H1 (cell line): ENCODE results near the gene STAMBPL1. TPM values are rescaled to one million over a fixed set of nuclear protein-coding genes. Genes with fewer than 3 reads are reported as not detected.
A peak's percentile ranks its signal among the peaks of the same experiment; 100 is the strongest.

ENCODE experiments used
- ATF3 ChIP-seq: IDR thresholded peaks from 2 replicates; pipeline ENCODE4 v1.6.1; 2011; ENCODE audit warnings: low read depth, mild to moderate bottlenecking, low read length; ENCODE audit not compliant: insufficient read depth
- BRCA1 ChIP-seq: IDR thresholded peaks from 2 replicates; pipeline ENCODE4 v1.6.1; 2012; ENCODE audit warnings: low read depth, low read length, improper control_type of control experiment
- CREB1 ChIP-seq: IDR thresholded peaks from 2 replicates; pipeline ENCODE4 v1.6.1; 2012; ENCODE audit warnings: inconsistent platforms
- E2F6 ChIP-seq: IDR thresholded peaks from 2 replicates; pipeline ENCODE4 v1.6.1; 2012; ENCODE audit warnings: inconsistent platforms
- EZH2 ChIP-seq: fragments of 200-600 bp; sonication (generic); IDR thresholded peaks from 2 replicates; pipeline ENCODE4 v1.7.1; 2012; ENCODE audit warnings: low read depth, mild to moderate bottlenecking, moderate library complexity, low read length, inconsistent platforms; ENCODE audit not compliant: severe bottlenecking
- GABPA ChIP-seq: IDR thresholded peaks from 2 replicates; pipeline ENCODE4 v1.6.1; 2011; ENCODE audit warnings: mild to moderate bottlenecking, low read length, moderate library complexity, borderline replicate concordance; ENCODE audit not compliant: insufficient read depth
- KDM1A ChIP-seq: fragments of 200-600, 300-600 bp; sonication (generic); IDR thresholded peaks from 2 replicates; pipeline ENCODE4 v1.7.1; 2016; ENCODE audit warnings: mild to moderate bottlenecking, low read length, borderline replicate concordance
- KDM4A ChIP-seq: IDR thresholded peaks from one replicate; pipeline ENCODE4 v1.7.1; 2012; ENCODE audit warnings: low read depth, mild to moderate bottlenecking, moderate library complexity, low read length, inconsistent platforms; ENCODE audit not compliant: severe bottlenecking
- MAX ChIP-seq: IDR thresholded peaks from 2 replicates; pipeline ENCODE4 v1.6.1; 2012; ENCODE audit warnings: inconsistent platforms
- POLR2AphosphoS5 ChIP-seq: IDR thresholded peaks from 2 replicates; pipeline ENCODE4 v1.6.1; 2011; ENCODE audit warnings: low read depth, low read length
- RAD21 ChIP-seq, 2 experiments: IDR thresholded peaks in 1 of 2; conservative IDR thresholded peaks in 1 of 2; 2 replicates each; pipeline ENCODE4 v1.6.1; 2011; ENCODE audit warnings: low read depth in 2 of 2, low read length in 2 of 2, improper control_type of control experiment in 1 of 2, inconsistent platforms in 1 of 2, mild to moderate bottlenecking in 1 of 2, moderate library complexity in 1 of 2
- RBBP5 ChIP-seq: IDR thresholded peaks from 2 replicates; pipeline ENCODE4 v1.7.1; 2012; ENCODE audit warnings: low read depth, mild to moderate bottlenecking, inconsistent platforms, low read length, moderate library complexity, borderline replicate concordance
- SIN3A ChIP-seq, 2 experiments: IDR thresholded peaks in 1 of 2; conservative IDR thresholded peaks in 1 of 2; 2 replicates each; pipeline ENCODE4 v1.6.1; 2011 to 2012; ENCODE audit warnings: low read length in 2 of 2, improper control_type of control experiment in 1 of 2, low read depth in 1 of 2, mild to moderate bottlenecking in 1 of 2
- SIRT6 ChIP-seq: IDR thresholded peaks from one replicate; pipeline ENCODE4 v1.7.1; 2012; ENCODE audit warnings: low read length, inconsistent platforms
- SIX5 ChIP-seq: IDR thresholded peaks from 2 replicates; pipeline ENCODE4 v1.6.1; 2011; ENCODE audit warnings: mild to moderate bottlenecking, low read depth, low read length
- SUZ12 ChIP-seq: fragments of 200-600 bp; sonication (generic); IDR thresholded peaks from 2 replicates; pipeline ENCODE4 v1.6.1; 2012; ENCODE audit warnings: mild to moderate bottlenecking, inconsistent platforms, low read length, moderate library complexity, mixed read lengths
- TAF1 ChIP-seq: IDR thresholded peaks from 2 replicates; pipeline ENCODE4 v1.6.1; 2011; ENCODE audit warnings: mild to moderate bottlenecking, low read depth, low read length
- TEAD4 ChIP-seq: IDR thresholded peaks from 2 replicates; pipeline ENCODE4 v1.6.1; 2012; ENCODE audit warnings: low read depth, low read length, inconsistent platforms, mixed read lengths
- polyA plus RNA-seq, 7 experiments: library from polyadenylated mRNA; depleted of rRNA in 3 of 7; stranded (reverse) in 5 of 7; unstranded in 2 of 7; fragments of >200 nt in 5 of 7; fragments of 200-250 nt in 2 of 7; gene quantifications; 1 replicate in 5 of 7; 2 replicates in 1 of 7; 4 replicates in 1 of 7; pipeline versions ENCODE4 v1.2.1 to v1.2.3, GENCODE V29; 2011 to 2013; ENCODE audit warnings: missing spikeins in 2 of 7, mixed read lengths in 2 of 7
- total RNA-seq: library from RNA; stranded (reverse); fragmentation: NEBNext Ultra II Directional; extraction: Animal tissue kit (Norgen Biotek cat#: 25700); gene quantifications from 2 replicates; pipeline ENCODE4 v1.2.1, GENCODE V29; 2021

The STAMBPL1 gene
- total and polyA plus RNA-seq, 2 of the 8 experiments (the other 6 are each of a cell fraction or from before 2014, with no cell fraction given) = 5.5 TPM

- TF ChIP-seq GABPA (0 out of 2 replicates have a peak, but pooled peaks have one; percentile 11), TEAD4 (0 out of 2 replicates have a peak, but pooled peaks have one; percentile 17), SUZ12 (0 out of 2 replicates have a peak, but pooled peaks have one; percentile 36), ATF3 (no peak), SIN3A (conservative IDR thresholded peaks at IDR 0.05 in 1 of 2, IDR thresholded peaks at IDR 0.05 in 1 of 2; ENCODE audit: low read depth in 1 of 2, low read length in 2 of 2) (0 out of 4 replicates have a peak, but pooled peaks of 1 of the 2 experiments have one; percentile 26), BRCA1 (no peak), RBBP5 (peak; percentile 98), POLR2AphosphoS5 (peak; percentile 49), RAD21 (IDR thresholded peaks at IDR 0.05 in 1 of 2, conservative IDR thresholded peaks at IDR 0.05 in 1 of 2; ENCODE audit: low read depth in 2 of 2, low read length in 2 of 2) (no peak), E2F6 (peak; percentile 67), KDM4A (peak; percentile 99), SIX5 (no peak), MAX (peak; percentile 93), SIRT6 (no peak), EZH2 (peak; percentile 33), KDM1A (no peak; the same call in 1 of the 2 replicates), CREB1 (no peak), TAF1 (peak; percentile 49; the same call in 1 of the 2 replicates)
Observed at GRCh38 chr10:88880282-88881076, 434 bp downstream of the STAMBPL1 start (continued).
